Measurements from ENCODE around the gene CPNE5. TPM values are rescaled to one million over a fixed set of nuclear protein-coding genes. Genes with fewer than 3 reads are reported as not detected.

The CPNE5 gene
- polyA plus RNA-seq, 3 donors = 0.47 to 0.85 (median 0.82) TPM

DNA sequence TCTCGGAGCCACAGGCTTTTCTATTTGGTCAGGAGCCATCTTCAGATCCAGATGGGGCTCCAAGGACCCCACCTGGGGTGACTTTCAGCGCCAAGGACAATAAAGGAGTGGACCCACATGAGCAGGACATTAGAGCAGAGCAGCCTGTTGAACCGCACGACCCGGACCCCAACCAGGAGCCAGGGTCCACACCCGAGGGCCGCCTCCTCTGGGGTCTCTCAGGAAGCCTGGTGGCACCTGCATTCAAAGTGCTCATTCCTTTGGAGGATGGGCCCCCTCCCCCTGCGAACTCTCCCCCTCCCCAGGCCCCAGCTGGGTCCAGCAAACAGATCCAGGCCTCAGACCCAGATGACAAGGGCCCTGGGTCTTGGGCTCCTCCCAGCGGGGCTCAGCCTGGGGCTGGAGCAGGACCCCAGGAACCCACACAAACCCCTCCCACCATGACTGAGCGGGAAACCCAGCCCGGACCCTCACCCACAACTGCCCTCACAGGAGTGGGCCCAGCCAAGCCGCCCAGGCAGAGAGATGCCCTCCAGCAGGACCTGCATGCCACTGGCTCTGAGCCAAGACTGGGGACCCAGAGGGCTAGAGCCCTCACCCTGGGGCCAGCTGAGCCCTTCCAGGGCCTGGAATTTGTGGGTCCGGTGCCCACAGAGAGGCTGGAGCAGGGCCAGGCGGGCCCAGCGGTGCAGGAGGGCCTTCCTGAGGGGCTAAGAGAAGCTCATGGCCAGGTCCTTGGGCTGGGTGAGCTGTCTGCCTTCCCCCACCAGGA lies 117.7 kb downstream of the CPNE5 start:
- Mint-ChIP-seq H3K4me1 (peaks cover 9% of the 10 kb centered on the region), H3K27ac (peak overlapping the region in 3 of 7 donors; percentile 41 to 69 (median 65)), H3K36me3 (peaks cover 53 to 87% of the 10 kb centered on the region in 2 donors), H3K9me3 (no peaks in the 10 kb centered on the region), H3K27me3 (ENCODE audit: low read depth in 3 of 3) (no peaks in the 10 kb centered on the region), H3K4me3 (no peak overlapping the region)
- Histone ChIP-seq H3K9ac (ENCODE audit: insufficient read depth, low read length, poor library complexity, severe bottlenecking) (no peak overlapping the region), H3K4me1 (ENCODE audit: control insufficient read depth in 1 of 2, insufficient read depth in 2 of 2, low read length in 2 of 2) (peaks cover 0 to 5% of the 10 kb centered on the region in 2 donors), H3K27ac (ENCODE audit: low read depth in 1 of 2, low read length in 2 of 2) (peak overlapping the region in 1 of 2 donors; percentile 52), H3K4me3 (replicated peaks in 1 of 3; ENCODE audit: low read depth in 2 of 3, low read length in 3 of 3) (no peak overlapping the region), H3K4me2 (replicated peaks; ENCODE audit: extremely low read depth, low read length, poor library complexity, severe bottlenecking) (no peak overlapping the region), H3K36me3 (replicated peaks in 1 of 2; ENCODE audit: control insufficient read depth in 1 of 2, insufficient read depth in 2 of 2, low read length in 2 of 2) (peaks cover 69 to 86% of the 10 kb centered on the region in 2 donors), H3K27me3 (ENCODE audit: control insufficient read depth in 2 of 2, insufficient read depth in 2 of 2, low read length in 2 of 2) (no peaks in the 10 kb centered on the region), H4K20me1 (ENCODE audit: insufficient read depth, low read length) (no peaks in the 10 kb centered on the region), H2AFZ (ENCODE audit: insufficient read depth, low read depth, low read length, poor library complexity, severe bottlenecking) (no peak overlapping the region), H3K79me2 (ENCODE audit: insufficient read depth, low read length) (peaks cover 14% of the 10 kb centered on the region), H3K9me3 (replicated peaks in 1 of 2; ENCODE audit: control insufficient read depth in 1 of 2, insufficient read depth in 1 of 2, low read length in 2 of 2) (no peaks in the 10 kb centered on the region)
- 94% methylated on average over 15 of the region's 15 CpGs for WGBS (ENCODE audit: insufficient coverage)
- intact Hi-C loops (cut with micrococcal nuclease) = no loop called here
- TF ChIP-seq, protein P1, sequence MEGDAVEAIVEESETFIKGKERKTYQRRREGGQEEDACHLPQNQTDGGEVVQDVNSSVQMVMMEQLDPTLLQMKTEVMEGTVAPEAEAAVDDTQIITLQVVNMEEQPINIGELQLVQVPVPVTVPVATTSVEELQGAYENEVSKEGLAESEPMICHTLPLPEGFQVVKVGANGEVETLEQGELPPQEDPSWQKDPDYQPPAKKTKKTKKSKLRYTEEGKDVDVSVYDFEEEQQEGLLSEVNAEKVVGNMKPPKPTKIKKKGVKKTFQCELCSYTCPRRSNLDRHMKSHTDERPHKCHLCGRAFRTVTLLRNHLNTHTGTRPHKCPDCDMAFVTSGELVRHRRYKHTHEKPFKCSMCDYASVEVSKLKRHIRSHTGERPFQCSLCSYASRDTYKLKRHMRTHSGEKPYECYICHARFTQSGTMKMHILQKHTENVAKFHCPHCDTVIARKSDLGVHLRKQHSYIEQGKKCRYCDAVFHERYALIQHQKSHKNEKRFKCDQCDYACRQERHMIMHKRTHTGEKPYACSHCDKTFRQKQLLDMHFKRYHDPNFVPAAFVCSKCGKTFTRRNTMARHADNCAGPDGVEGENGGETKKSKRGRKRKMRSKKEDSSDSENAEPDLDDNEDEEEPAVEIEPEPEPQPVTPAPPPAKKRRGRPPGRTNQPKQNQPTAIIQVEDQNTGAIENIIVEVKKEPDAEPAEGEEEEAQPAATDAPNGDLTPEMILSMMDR (IDR thresholded peaks at IDR 0.05) = no peak
- no peak for DNase-seq

DNA sequence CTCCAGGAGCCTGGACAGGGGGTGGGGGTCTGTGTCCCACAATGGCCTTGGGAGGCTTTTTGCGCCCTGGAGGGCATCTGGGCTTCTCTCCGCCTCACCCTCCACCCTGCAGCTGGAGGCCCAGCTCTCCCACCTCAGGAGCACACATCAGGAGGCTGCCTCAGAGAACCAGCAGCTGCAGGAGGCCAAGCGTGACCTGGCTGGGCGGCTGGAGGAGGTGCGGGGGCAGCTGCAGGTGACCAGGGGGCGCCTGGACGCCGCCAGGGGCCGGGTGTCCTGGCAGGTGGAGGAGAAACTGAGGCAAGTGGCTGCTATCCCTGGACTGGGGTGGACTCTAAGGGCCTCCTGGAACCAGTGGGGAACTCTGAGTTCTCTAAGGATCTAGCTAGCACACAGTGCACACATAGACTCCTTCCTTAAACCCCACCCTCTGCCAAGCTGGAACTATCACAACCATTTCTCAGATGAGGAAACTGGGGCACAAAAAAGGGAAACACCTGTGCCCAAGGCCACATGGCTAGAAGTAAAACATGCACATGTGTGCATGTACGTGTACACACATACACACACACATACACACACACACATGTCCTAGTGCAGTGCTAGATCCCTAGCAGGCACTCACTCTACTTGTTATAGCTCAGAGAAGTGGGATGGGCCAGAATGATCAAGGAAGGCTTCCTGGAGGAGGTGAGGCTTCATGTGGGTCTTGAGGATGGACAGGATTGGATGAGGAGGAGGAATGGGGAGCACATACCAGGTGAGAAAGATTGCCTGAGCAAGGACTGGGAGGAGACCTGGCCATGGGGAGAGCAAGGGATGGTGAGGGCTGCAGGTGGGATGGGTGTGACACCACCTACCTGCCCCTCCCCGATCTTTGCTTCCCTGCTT lies 118.7 kb downstream of the CPNE5 start:
- no peak overlapping the region for H3K4me2 ChIP-seq (replicated peaks; ENCODE audit: extremely low read depth, low read length, poor library complexity, severe bottlenecking)
- TF ChIP-seq, protein P1 (IDR thresholded peaks at IDR 0.05) = no peak
- no peak for DNase-seq

More for the DNA sequence above, 118.7 kb downstream of the CPNE5 start:
- Mint-ChIP-seq H3K36me3 (peaks cover 50 to 87% of the 10 kb centered on the region in 2 donors), H3K4me1 (peaks cover 2% of the 10 kb centered on the region), H3K4me3 (no peak overlapping the region), H3K27ac (peak overlapping the region in 3 of 7 donors; percentile 2 to 56 (median 46)), H3K27me3 (ENCODE audit: low read depth in 3 of 3) (no peaks in the 10 kb centered on the region), H3K9me3 (no peaks in the 10 kb centered on the region)
- no peak overlapping the region for H2AFZ ChIP-seq (ENCODE audit: insufficient read depth, low read depth, low read length, poor library complexity, severe bottlenecking)
- H3K27me3 ChIP-seq (ENCODE audit: control insufficient read depth in 2 of 2, insufficient read depth in 2 of 2, low read length in 2 of 2) = no peaks in the 10 kb centered on the region
- no peaks in the 10 kb centered on the region for H4K20me1 ChIP-seq (ENCODE audit: insufficient read depth, low read length)
- peaks cover 8% of the 10 kb centered on the region for H3K79me2 ChIP-seq (ENCODE audit: insufficient read depth, low read length)
- intact Hi-C loops (cut with micrococcal nuclease) = no loop called here
- H3K27ac ChIP-seq (ENCODE audit: low read depth in 1 of 2, low read length in 2 of 2) = peak overlapping the region in 1 of 2 donors; percentile 26
- H3K36me3 ChIP-seq (replicated peaks in 1 of 2; ENCODE audit: control insufficient read depth in 1 of 2, insufficient read depth in 2 of 2, low read length in 2 of 2) = peaks cover 71 to 87% of the 10 kb centered on the region in 2 donors
- H3K4me1 ChIP-seq (ENCODE audit: control insufficient read depth in 1 of 2, insufficient read depth in 2 of 2, low read length in 2 of 2) = peaks cover 0 to 4% of the 10 kb centered on the region in 2 donors
- no peaks in the 10 kb centered on the region for H3K9me3 ChIP-seq (replicated peaks in 1 of 2; ENCODE audit: control insufficient read depth in 1 of 2, insufficient read depth in 1 of 2, low read length in 2 of 2)
- H3K9ac ChIP-seq (ENCODE audit: insufficient read depth, low read length, poor library complexity, severe bottlenecking) = no peak overlapping the region
- no peak overlapping the region for H3K4me3 ChIP-seq (replicated peaks in 1 of 3; ENCODE audit: low read depth in 2 of 3, low read length in 3 of 3)
- WGBS (ENCODE audit: insufficient coverage) = 100% methylated on average over 10 of the region's 11 CpGs

Measured in CD14-positive monocyte (primary cell).